ENCODE measurements around the gene TRIM67. TPM values are rescaled to one million over a fixed set of nuclear protein-coding genes. Genes with fewer than 3 reads are reported as not detected.

The TRIM67 gene
- total RNA-seq (2012; rRNA removed): not detected in 2 replicates
- not detected in 2 replicates for polyA plus RNA-seq (2012; rRNA removed)
- not detected in 2 replicates for polyA plus RNA-seq (2012; cell fraction: cytosol; rRNA removed)
- polyA plus RNA-seq (2012; cell fraction: nucleus; rRNA removed; ENCODE audit: low replicate concordance): not detected in 2 replicates
- not detected for Bru-seq, nascent RNA
- percentile 2 among the genes with signal in this experiment for BruChase-seq, experiment 1, labeled RNA remaining after a 6-hour chase
- BruChase-seq, experiment 2, labeled RNA remaining after a 2-hour chase: percentile 2 among the genes with signal in this experiment
- long read RNA-seq: 0 reads

- H3K27me3 ChIP-seq (ENCODE audit: control insufficient read depth, insufficient read depth, low read length): peaks cover 47% of the 10 kb centered on the region
- no peaks in the 10 kb centered on the region for H3K4me1 ChIP-seq (ENCODE audit: control insufficient read depth, insufficient read depth, low read length)
- ATAC-seq (ENCODE audit: low read depth) (peak; percentile 56), DNase-seq (no peak)
- no peaks in the 10 kb centered on the region for H4K20me1 ChIP-seq (ENCODE audit: insufficient read depth, low read length)
- no peak within 1 kb of the TSS for H3K23ac ChIP-seq (ENCODE audit: low read depth, low read length)
- H3K4me2 ChIP-seq (ENCODE audit: low read depth, low read length): peak within 1 kb of the TSS; percentile 64; the same call in 1 of the 2 replicates
- H3K56ac ChIP-seq (ENCODE audit: extremely low read depth, insufficient read depth, low read length): no peak within 1 kb of the TSS
- H3K9me3 ChIP-seq (ENCODE audit: control insufficient read depth, insufficient read depth, low read length): no peaks in the 10 kb centered on the region; the same call in 1 of the 2 replicates
- no peak within 1 kb of the TSS for H3K27ac ChIP-seq (ENCODE audit: insufficient read depth, low read length)
- no TSS peak for BruUV-seq (replicated peaks)
- WGBS, 2 experiments (ENCODE audit: extremely low coverage in 2 of 2, insufficient read length in 1 of 2): 0% methylated on average over 4 of the region's 42 CpGs; no CpG with 5 or more reads in 1 of the 2 experiments
- dilution Hi-C loops (cut with HindIII; ENCODE audit: low sequenced_read_pairs, unreplicated experiment) (no loop called here), intact Hi-C loops (cut with micrococcal nuclease) (no loop called here), in situ Hi-C loops (cut with MboI; ENCODE audit: low sequenced_read_pairs) (no loop called here)
- POLR2A ChIA-PET (ENCODE audit: unreplicated experiment): no interaction called here
- no peak within 1 kb of the TSS for H3K4ac ChIP-seq (ENCODE audit: low read depth, low read length)
- H2BK15ac ChIP-seq (ENCODE audit: low read depth, low read length): no peak within 1 kb of the TSS
- H3K36me3 ChIP-seq (ENCODE audit: control insufficient read depth, insufficient read depth, low read length): no peaks in the 10 kb centered on the region
- no peak within 1 kb of the TSS for H3K9ac ChIP-seq (ENCODE audit: low read depth, low read length)
- H2AK5ac ChIP-seq (ENCODE audit: low read depth, low read length): no peak within 1 kb of the TSS
- H2BK20ac ChIP-seq (ENCODE audit: low read depth, low read length): no peak within 1 kb of the TSS
- H4K8ac ChIP-seq (ENCODE audit: low read depth in 2 of 2, low read length in 2 of 2): no peak within 1 kb of the TSS
- no peak within 1 kb of the TSS for H3K18ac ChIP-seq (ENCODE audit: low read depth, low read length)
- H3K79me1 ChIP-seq (ENCODE audit: low read depth in 1 of 2, low read length in 2 of 2): no peaks in the 10 kb centered on the region
- H2AK9ac ChIP-seq (replicated peaks; ENCODE audit: low read depth, low read length, poor library complexity): peak within 1 kb of the TSS; percentile 55
- H4K91ac ChIP-seq (ENCODE audit: insufficient read depth, low read depth, low read length): no peak within 1 kb of the TSS
- CTCF ChIA-PET: no interaction called here
- no peak within 1 kb of the TSS for H3K14ac ChIP-seq (replicated peaks; ENCODE audit: low read depth, low read length)
- H2AFZ ChIP-seq (replicated peaks; ENCODE audit: low read length, poor library complexity): peak within 1 kb of the TSS; percentile 79
- H2BK120ac ChIP-seq (ENCODE audit: low read depth, low read length): no peak within 1 kb of the TSS
- H3K4me3 ChIP-seq (ENCODE audit: insufficient read depth, low read depth, low read length): no peak within 1 kb of the TSS; the same call in 1 of the 2 replicates
- no peak within 1 kb of the TSS for H4K5ac ChIP-seq (ENCODE audit: low read depth, low read length)
- no peaks in the 10 kb centered on the region for H3K9me1 ChIP-seq (ENCODE audit: insufficient read depth, low read length)
- H2BK5ac ChIP-seq (ENCODE audit: low read depth, low read length, poor library complexity, severe bottlenecking): no peak within 1 kb of the TSS
- no peak for TF ChIP-seq ELK1 (IDR thresholded peaks at IDR 0.05; ENCODE audit: borderline replicate concordance, low read depth, low read length)
- no peak for TF ChIP-seq POLR2A (IDR thresholded peaks at IDR 0.05; ENCODE audit: low read depth, low read length)
- no peak for TF ChIP-seq MAZ (IDR thresholded peaks at IDR 0.05; ENCODE audit: borderline replicate concordance, low read depth, low read length)
- no peak for TF ChIP-seq RCOR1 (IDR thresholded peaks at IDR 0.05; ENCODE audit: insufficient replicate concordance, low read length)
- TF ChIP-seq, protein P1, sequence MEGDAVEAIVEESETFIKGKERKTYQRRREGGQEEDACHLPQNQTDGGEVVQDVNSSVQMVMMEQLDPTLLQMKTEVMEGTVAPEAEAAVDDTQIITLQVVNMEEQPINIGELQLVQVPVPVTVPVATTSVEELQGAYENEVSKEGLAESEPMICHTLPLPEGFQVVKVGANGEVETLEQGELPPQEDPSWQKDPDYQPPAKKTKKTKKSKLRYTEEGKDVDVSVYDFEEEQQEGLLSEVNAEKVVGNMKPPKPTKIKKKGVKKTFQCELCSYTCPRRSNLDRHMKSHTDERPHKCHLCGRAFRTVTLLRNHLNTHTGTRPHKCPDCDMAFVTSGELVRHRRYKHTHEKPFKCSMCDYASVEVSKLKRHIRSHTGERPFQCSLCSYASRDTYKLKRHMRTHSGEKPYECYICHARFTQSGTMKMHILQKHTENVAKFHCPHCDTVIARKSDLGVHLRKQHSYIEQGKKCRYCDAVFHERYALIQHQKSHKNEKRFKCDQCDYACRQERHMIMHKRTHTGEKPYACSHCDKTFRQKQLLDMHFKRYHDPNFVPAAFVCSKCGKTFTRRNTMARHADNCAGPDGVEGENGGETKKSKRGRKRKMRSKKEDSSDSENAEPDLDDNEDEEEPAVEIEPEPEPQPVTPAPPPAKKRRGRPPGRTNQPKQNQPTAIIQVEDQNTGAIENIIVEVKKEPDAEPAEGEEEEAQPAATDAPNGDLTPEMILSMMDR (conservative IDR thresholded peaks at IDR 0.05; ENCODE audit: low read depth, low read length): no peak
- TF ChIP-seq SMC3 (IDR thresholded peaks at IDR 0.05; ENCODE audit: low read depth, low read length): no peak
- TF ChIP-seq MXI1 (IDR thresholded peaks at IDR 0.05; ENCODE audit: borderline replicate concordance, low read depth, low read length): no peak
- no peak for TF ChIP-seq RFX5 (IDR thresholded peaks at IDR 0.05; ENCODE audit: low read depth, low read length)
- TF ChIP-seq RAD21 (IDR thresholded peaks at IDR 0.05; ENCODE audit: low read length): no peak
- no peak for TF ChIP-seq MAFK (IDR thresholded peaks at IDR 0.05; ENCODE audit: low read depth, low read length)
- no peak for TF ChIP-seq CHD1 (IDR thresholded peaks at IDR 0.05; ENCODE audit: low read depth, low read length)
- TF ChIP-seq, protein P2, sequence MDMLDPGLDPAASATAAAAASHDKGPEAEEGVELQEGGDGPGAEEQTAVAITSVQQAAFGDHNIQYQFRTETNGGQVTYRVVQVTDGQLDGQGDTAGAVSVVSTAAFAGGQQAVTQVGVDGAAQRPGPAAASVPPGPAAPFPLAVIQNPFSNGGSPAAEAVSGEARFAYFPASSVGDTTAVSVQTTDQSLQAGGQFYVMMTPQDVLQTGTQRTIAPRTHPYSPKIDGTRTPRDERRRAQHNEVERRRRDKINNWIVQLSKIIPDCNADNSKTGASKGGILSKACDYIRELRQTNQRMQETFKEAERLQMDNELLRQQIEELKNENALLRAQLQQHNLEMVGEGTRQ (IDR thresholded peaks at IDR 0.05; ENCODE audit: low read depth, low read length): no peak
- no peak for TF ChIP-seq FOS (IDR thresholded peaks at IDR 0.05; ENCODE audit: low read depth, low read length)
- TF ChIP-seq NFE2L2 (IDR thresholded peaks at IDR 0.05; ENCODE audit: low read depth, low read length): no peak
- no peak for TF ChIP-seq CEBPB (IDR thresholded peaks at IDR 0.05; ENCODE audit: low read depth, low read length)
Observed at GRCh38 chr1:231161667-231162296, at the start of gene TRIM67. Gene TRIM67, plus strand, starts transcription at chr1:231162058. Its CDS starts 912 bp downstream, at chr1:231162970.

Data from IMR-90 (cell line).